ENCODE results near the gene MVD.

MVD gene, protein sequence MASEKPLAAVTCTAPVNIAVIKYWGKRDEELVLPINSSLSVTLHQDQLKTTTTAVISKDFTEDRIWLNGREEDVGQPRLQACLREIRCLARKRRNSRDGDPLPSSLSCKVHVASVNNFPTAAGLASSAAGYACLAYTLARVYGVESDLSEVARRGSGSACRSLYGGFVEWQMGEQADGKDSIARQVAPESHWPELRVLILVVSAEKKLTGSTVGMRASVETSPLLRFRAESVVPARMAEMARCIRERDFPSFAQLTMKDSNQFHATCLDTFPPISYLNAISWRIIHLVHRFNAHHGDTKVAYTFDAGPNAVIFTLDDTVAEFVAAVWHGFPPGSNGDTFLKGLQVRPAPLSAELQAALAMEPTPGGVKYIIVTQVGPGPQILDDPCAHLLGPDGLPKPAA

GRCh38 chr16:88662843-88663606 lies at the start of gene MVD:
Gene MVD (minus strand): TSS chr16:88663091. CDS start chr16:88663080, 11 bp downstream.
- peak; percentile 98 for DNase-seq

DNA sequence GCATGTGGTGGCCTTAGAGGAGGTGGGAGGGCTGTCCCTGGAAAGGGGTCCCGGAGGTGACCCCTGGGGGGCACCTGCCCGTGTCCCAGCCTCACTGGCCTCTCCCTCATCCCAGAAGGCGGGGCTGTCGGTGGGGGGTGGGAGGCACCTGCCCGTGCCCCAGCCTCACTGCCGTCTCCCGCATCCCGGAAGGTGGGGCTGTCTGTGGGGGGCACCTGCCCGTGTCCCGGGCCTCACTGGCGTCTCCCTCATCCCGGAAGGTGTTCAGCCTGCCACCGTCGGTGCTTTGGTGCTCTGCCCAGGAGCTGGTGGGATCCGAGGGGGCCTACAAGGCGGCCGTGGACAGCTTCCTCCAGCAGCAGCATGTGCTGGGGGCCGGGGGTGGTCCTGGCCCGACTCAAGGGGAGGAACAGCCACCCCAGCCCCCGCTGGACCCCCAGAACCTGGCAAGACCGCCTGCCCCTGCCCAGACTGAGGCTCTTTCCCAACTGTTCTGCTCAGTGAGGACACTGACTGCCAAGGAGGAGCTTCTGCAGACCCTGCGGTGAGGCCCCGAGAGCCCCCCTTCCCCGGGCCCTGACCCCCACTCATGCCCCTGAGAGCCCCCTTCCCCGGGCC lies 49.6 kb upstream of the MVD start:
- DNase-seq: no peak

DNA sequence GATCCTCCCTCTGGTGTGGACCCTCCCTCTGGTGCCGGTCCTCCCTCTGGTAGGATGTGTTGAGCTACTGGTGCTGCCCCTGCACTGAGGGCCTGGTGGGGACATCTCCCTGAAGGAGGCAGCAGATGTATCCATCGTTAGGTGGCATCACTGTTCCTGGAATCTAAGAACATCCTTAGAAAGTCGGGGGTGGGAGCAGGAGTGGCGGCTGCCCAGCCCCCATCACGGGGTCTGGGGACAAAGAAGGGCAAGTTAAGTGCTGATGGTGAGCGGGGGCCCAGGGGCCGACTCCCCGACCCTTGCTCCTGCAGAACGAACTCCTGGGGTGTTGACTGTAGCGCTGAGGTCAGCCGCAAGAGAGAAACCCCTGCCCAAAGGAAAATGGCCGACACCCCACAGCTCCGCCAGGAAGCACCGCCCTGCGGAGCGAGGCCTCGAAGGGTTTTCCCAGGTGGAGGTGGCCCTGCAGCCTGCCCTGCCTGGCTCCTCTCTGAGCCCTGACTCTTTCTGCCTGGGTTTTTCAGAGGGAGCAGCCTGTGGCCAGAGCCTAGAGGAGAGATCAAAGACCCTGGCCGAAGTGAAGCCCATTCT lies 49.0 kb upstream of the MVD start:
- no peak for DNase-seq

DNA sequence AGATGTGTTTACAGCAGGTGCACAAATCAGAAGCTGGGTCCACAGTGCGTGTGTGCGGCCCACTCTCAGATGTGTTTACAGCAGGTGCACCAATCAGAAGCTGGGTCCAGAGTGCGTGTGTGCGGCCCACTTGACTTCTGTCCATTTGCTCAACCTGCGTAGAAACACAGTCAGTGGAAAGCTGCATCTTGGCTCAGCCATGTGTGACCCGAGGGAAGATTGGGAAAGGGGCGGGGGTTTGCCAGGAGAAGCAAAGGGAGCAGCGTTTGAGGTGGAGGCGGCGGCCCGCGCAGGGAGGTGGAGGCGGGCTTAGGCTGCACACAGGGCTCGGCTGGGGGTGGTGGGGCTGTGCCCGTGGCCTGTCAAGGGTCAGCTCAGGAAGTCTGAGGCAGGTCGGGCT lies 47.7 kb upstream of the MVD start:
- peak; percentile 63 for DNase-seq

DNA sequence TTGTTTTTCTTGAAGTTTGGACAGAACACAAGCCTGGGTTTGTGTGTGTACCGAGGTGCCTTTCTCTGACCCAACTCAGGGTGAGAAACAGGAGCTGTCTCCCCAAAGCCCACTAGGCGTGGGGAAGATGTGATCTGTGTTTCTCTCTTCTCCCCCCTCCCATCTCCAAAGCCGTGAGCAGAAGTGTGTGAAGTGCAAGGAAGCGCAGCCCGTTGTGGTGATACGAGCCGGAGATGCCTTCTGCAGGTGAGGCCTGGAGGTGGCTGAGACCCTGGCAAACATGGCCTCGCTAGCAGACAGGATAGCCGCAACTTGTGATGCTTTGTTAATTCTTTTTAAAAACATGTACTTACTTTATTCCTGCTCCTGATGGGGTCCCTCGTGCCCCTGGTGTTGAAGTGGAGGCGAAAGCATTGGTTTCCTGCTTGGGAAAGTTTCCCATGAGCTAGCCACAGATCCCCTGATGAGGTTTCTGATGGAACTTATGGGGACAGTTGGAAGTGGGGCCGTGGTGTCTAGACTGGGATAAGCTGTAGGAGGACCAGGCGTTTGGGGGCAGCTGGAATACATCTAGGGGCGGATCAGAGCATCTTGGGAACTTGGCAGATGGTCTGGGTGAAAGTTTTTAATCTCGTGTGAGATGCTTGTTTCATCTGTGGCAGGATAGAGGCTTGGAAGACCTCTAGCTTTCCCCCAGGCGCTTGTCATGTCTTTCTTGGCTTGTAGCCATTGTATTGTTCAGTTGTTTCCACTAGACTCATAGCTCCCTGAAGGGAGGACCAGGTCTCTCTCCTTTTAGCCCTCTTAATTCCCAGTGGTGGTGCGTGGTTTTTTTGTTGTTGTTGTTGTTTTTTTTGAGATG lies 44.3 kb upstream of the MVD start:
- DNase-seq: no peak

- DNase-seq: peak; percentile 90
Measured at GRCh38 chr16:88706229-88706964, 43.5 kb upstream of the MVD start, which contains the start of the genes CTU2 and RNF166. Gene CTU2 (plus strand): TSS chr16:88706503. CDS start chr16:88706531, 28 bp downstream. Gene RNF166 (minus strand): TSS chr16:88706408. CDS start chr16:88706325, 83 bp downstream.

DNA sequence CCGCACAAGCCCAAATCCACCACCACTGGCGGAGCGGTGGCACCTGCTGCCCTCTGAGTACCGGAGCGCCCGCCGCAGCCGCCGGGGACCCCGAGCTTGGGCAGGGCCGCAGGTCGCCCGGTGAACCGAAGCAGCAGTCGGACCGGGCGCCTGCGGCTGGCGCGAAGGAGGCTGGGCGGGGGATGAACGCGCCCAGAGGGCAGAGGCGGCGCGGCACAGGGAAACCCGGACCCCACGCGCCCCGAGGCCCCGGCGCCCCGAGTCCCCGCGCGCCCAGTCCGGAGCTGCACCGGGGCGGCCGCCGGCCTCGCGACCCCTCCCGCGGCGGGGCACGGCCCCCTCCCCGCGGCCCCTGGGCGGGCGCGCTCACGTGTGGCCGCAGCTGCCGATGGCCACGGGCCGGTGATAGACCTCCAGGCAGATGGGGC lies 42.9 kb upstream of the MVD start:
- DNase-seq: peak; percentile 45

GRCh38 chr16:88705076-88705684 lies 42.3 kb upstream of the MVD start:
- peak; percentile 41 for DNase-seq

DNA sequence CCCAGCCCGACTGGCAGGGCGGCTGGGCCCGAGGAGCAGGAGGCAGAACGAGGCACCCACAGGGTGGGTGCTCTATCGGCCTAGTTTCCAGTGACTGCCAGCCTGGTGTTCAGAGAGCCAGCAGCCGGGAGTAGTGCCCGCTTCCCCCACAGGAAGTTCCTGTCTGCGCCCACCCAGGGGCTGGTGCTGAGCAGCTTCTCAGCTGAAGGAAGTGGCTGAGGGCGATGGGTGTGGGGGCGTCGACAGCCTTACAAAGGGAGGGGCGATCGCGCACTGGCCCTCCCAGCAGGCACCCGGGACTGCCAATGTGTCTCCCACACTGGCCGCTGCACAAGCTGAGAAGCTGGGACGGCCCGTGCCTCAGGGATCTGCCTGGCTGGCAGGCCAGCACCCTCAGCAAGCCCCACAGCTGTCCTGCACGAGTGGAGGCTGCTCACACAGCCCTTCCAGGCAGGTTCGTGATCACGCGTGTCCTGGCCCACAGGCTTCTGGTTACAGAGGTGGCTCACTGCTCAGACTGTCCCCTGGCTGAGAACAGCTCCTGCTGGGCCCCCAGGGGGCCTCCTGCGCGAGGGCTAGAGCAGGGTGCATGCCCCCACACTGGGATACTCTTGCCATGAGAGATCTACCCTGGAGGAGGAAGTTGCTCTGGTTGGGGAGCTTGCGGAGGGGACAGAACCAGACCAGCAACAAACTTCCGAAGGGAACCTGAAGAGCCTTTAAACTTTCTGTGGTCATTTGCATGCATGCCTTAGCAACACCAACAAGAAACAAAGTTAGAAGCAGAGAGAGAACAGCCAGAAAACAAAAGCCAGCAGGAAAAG lies 40.8 kb upstream of the MVD start:
- DNase-seq: no peak

GRCh38 chr16:88702371-88703210 lies 39.7 kb upstream of the MVD start:
- no peak for DNase-seq

DNA sequence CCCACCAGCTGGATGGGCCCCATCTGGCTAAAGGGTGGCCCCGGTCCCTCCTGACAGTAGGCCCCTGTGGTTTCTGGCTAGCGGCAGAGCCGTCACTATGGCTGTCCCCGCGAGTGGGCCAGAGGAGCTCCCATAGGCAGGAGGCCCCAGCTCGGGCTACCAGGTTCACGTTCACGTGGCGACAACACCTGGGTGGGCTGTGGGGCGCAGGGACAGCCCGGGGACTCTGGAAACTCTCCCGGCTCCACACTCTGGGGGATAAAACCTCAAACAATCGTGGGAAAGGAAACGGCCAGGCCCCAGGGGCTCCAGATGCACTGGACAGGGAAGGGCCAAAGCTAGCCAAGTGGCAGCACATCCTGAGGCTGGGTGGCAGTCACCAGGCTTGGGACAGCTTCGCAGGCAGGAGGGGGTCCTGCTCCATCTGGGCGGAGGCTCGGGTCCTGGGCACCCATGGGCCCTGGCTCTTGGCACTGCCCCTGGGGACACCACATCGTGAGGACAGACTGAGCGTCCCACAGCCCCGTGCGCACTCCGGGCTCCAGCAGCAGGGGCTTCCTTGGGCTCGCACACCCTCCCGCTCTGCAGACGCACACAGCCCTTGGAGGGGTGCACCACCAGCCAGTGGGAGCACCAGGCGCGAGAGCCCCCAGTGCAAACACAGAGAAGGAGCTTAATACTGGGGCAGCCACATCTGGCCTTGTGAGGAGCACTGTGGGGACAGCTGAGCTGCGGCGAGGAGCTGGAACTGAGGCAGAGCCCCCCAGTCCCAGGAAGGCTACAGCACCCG lies 38.9 kb upstream of the MVD start:
- no peak for DNase-seq

DNA sequence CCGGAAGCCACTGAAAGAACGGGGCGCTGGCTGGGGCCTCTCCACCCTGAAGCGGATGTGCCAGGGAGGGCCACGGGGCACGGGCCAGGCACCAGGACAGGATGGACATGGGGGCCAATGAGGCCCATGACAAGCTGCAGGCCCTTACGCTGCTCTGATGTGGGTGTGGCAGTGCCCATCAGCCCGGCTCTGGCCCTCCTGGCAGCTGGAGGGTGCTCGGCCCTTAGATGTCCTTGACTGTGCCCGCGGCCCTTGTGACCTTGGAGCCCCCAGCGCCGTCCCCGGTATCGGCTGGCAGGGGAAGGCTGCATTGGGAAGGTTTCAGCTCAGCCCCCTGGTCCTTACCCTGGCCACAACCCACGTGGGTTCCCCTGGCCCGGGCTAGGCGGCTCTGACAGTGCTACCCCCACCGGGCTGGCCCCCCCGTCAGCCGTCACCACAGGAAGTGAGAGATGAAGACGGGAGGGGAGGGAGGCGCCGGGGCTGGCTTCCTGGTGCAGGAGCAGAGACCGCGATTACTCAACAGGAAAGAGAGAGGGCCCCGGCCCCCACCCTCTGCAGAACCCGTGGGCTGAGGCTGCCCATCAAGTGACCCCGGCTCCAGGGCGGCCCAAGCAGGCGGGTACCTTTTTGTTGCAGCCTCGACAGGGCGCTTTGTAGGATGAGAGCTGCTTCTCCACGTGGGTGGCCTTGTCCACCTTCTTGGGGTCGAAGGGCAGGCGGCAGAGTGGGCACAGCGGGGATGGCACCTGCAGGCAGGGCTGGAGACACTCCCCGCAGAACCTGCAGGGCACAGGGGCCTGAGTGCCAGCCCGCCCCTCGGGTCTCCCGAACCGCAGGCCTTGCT lies 38.0 kb upstream of the MVD start:
- DNase-seq: no peak

GRCh38 chr16:88700322-88700635 lies 37.4 kb upstream of the MVD start:
- DNase-seq: no peak

DNA sequence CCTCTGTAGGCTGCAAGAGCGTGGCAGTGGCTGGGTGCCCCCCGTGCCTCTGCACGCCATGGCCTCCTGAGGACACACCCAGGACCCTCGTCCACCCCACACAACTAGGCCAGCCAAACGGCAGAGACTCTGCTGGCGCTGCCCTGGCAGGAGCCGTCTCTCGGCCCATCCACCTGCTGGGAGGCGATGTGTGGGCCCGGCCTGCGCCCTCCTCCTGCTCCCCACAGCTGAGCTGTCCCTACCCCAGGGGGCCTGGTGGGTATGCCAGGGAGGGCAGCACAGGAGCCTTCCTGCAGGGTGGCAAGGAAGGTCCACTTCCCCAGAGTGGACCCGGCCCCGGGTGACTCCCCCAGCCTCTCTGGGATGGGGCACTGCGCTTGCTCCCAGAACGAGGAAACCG lies 36.3 kb upstream of the MVD start:
- DNase-seq: no peak

DNA sequence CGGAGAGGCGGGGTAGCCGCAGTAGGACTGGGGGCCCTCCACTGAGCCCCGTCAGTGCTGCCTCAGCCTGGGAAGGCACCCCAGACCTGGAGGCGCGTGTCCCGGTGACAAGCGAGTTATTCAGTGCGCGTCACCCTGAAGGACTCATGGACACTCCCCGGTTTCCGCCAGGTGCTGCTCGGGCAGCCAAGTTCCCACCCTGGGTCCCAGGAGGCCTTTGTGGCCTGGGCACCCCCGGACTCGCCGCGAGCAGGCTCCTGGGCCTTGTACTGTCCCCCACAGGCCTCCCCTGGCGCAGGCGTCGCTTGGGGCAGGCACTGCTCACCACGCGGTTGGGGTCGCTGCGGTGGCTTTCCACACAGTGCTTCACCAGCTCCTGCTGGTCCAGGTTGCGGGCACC lies 35.8 kb upstream of the MVD start:
- DNase-seq: no peak

- peak; percentile 21 for DNase-seq
Measured at GRCh38 chr16:88697831-88698615, 35.1 kb upstream of the MVD start.

Data from DMS53 (cell line).